COLO668 (cell line): ENCODE data around the gene HDAC3.
A peak's percentile ranks its signal among the peaks of the same experiment; 100 is the strongest.

Source experiments
- DNase-seq: peaks from one replicate; lab custom pipeline; 2025; ENCODE audit not compliant: unreplicated experiment; lab: John Stamatoyannopoulos, UW

HDAC3 gene

GRCh38 chr5:141662028-141662427 is 25.4 kb upstream of the HDAC3 start:
- DNase-seq = no peak

GRCh38 chr5:141657937-141658545 is 21.4 kb upstream of the HDAC3 start:
- peak; percentile 1 for DNase-seq

GRCh38 chr5:141657404-141657803 is 20.8 kb upstream of the HDAC3 start:
- no peak for DNase-seq

- no peak for DNase-seq
Measured at GRCh38 chr5:141656396-141656795, 19.7 kb upstream of the HDAC3 start.

- no peak for DNase-seq
Measured at GRCh38 chr5:141655020-141655419, 18.4 kb upstream of the HDAC3 start.

- DNase-seq = no peak
Measured at GRCh38 chr5:141654298-141654697, 17.6 kb upstream of the HDAC3 start.

- no peak for DNase-seq
Measured at GRCh38 chr5:141651728-141652105, 15.1 kb upstream of the HDAC3 start.

- peak; percentile 64 for DNase-seq
Measured at GRCh38 chr5:141650851-141651727, 14.4 kb upstream of the HDAC3 start, which contains the start of gene FCHSD1. Gene FCHSD1, minus strand, starts transcription at chr5:141651418. Its CDS starts 50 bp downstream, at chr5:141651368.

GRCh38 chr5:141649972-141650371 is 13.3 kb upstream of the HDAC3 start:
- no peak for DNase-seq

- no peak for DNase-seq
Measured at GRCh38 chr5:141649056-141649688, 12.5 kb upstream of the HDAC3 start.

GRCh38 chr5:141647851-141648250 is 11.2 kb upstream of the HDAC3 start:
- no peak for DNase-seq

- DNase-seq = no peak
Measured at GRCh38 chr5:141647242-141647641, 10.6 kb upstream of the HDAC3 start.

GRCh38 chr5:141646026-141646425 is 9.4 kb upstream of the HDAC3 start:
- no peak for DNase-seq

- DNase-seq = no peak
Measured at GRCh38 chr5:141641634-141642267, 5.1 kb upstream of the HDAC3 start.

GRCh38 chr5:141640698-141641097 is 4.0 kb upstream of the HDAC3 start:
- DNase-seq = no peak

GRCh38 chr5:141640051-141640415 is 3.4 kb upstream of the HDAC3 start:
- no peak for DNase-seq

- no peak for DNase-seq
Measured at GRCh38 chr5:141639357-141640050, 2.9 kb upstream of the HDAC3 start.

- DNase-seq = no peak
Measured at GRCh38 chr5:141638771-141639170, 2.1 kb upstream of the HDAC3 start.

GRCh38 chr5:141637767-141638419 is 1.2 kb upstream of the HDAC3 start:
- DNase-seq = peak; percentile 48

GRCh38 chr5:141637123-141637766 is 596 bp upstream of the HDAC3 start:
- DNase-seq = peak; percentile 63
